Left kidney (tissue), 8 donors: ENCODE results near the gene PARP11. TPM values are rescaled to one million over a fixed set of nuclear protein-coding genes. Genes with fewer than 3 reads are reported as not detected.
A peak's percentile ranks its signal among the peaks of the same experiment; 100 is the strongest.

Source experiments
- DNase-seq: peaks from one replicate; pipeline ENCODE4 v3.0.0-alpha.2; 2013
- long read RNA-seq, 8 donors: transcript quantifications; one replicate each; lab custom pipeline, GENCODE V29; 2026
- polyA plus RNA-seq: library from polyadenylated mRNA; unstranded; fragments of 120-200 nt; gene quantifications from one replicate; pipeline ENCODE4 v1.2.1, GENCODE V29; 2013; ENCODE audit not compliant: insufficient read length

Gene PARP11, protein sequence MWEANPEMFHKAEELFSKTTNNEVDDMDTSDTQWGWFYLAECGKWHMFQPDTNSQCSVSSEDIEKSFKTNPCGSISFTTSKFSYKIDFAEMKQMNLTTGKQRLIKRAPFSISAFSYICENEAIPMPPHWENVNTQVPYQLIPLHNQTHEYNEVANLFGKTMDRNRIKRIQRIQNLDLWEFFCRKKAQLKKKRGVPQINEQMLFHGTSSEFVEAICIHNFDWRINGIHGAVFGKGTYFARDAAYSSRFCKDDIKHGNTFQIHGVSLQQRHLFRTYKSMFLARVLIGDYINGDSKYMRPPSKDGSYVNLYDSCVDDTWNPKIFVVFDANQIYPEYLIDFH
- 22.1 TPM for polyA plus RNA-seq
- long read RNA-seq, donor 1, full-length matches to known transcripts: 5 of 10 reads
- long read RNA-seq, donor 1, partial matches to known transcripts: 5 of 10 reads
- long read RNA-seq, donor 1, other reads (novel, unspliced or antisense): 0 of 10 reads
- long read RNA-seq, donor 2, full-length matches to known transcripts: 2 of 2 reads
- long read RNA-seq, donor 2, partial matches to known transcripts: 0 of 2 reads
- long read RNA-seq, donor 2, other reads (novel, unspliced or antisense): 0 of 2 reads
- long read RNA-seq, donor 3, full-length matches to known transcripts: 3 of 3 reads
- long read RNA-seq, donor 3, partial matches to known transcripts: 0 of 3 reads
- long read RNA-seq, donor 3, other reads (novel, unspliced or antisense): 0 of 3 reads
- long read RNA-seq, donor 4: 0 reads
- long read RNA-seq, donor 5, full-length matches to known transcripts: 2 of 2 reads
- long read RNA-seq, donor 5, partial matches to known transcripts: 0 of 2 reads
- long read RNA-seq, donor 5, other reads (novel, unspliced or antisense): 0 of 2 reads
- long read RNA-seq, donor 6, full-length matches to known transcripts: 1 of 1 reads
- long read RNA-seq, donor 6, partial matches to known transcripts: 0 of 1 reads
- long read RNA-seq, donor 6, other reads (novel, unspliced or antisense): 0 of 1 reads
- long read RNA-seq, donor 7, full-length matches to known transcripts: 4 of 4 reads
- long read RNA-seq, donor 7, partial matches to known transcripts: 0 of 4 reads
- long read RNA-seq, donor 7, other reads (novel, unspliced or antisense): 0 of 4 reads
- long read RNA-seq, donor 8, full-length matches to known transcripts: 1 of 1 reads
- long read RNA-seq, donor 8, partial matches to known transcripts: 0 of 1 reads
- long read RNA-seq, donor 8, other reads (novel, unspliced or antisense): 0 of 1 reads

DNA sequence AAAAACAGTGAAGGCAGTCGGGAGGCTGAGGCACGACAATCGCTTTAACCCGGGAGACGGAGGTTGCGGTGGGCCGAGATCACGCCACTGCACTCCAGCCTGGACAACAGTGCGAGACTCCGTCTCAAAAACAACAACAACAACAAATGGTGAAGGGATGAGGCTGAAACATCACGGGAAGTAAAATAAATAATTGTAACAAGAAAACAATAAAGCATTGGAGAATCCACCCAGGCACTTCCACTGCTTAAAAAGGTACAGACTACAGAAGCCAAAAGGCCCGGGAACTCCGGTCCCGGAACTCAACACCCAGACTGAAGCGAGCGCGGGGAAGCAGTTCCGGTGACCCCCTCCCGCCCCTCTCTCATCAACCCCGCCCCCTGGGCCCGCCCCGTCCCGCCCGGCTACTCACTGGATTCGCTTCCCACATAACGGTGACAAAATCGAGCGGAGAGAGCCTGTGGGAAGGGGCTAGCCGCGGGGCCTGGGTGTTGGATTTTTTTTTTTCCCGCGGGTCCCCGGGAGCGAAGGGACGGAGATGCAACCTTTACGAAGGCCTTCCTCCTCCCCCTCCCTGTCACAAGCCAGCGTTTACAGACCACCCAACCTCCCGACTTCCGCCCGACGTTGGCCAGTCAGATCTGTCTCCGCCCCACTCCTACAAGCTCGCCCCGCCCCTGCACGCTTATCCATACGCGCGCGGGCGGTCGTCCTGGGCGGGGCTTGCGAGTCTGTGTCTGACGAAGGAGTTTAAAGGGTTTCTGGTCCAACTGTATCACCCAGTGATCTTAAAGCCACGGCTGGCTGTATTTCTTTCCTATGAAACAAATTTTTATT lies at the start of gene PARP11:
PARP11 (minus strand) TSS at position 600 of the 837 bp plus-strand sequence; CDS start at position 430, 170 bp downstream.
- peak; percentile 96 for DNase-seq

DNA sequence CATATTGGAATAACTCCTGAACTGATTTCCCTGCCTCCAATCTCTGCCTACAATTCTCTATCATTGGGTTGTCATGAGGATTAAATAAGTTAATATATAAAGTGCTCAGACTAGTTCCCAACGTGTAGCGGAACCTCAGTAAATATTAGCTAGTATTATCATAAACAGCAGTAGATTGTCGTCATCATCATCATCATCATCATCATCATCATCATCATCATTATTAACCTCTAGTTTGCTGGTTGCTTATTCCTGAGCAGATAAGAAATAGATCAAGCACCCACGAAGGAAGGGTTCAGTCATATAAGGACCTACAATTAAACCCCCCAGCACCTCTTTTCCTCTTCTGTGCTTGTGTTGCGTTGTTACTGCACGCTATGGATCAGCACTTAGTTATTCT lies 48.8 kb upstream of the PARP11 start:
- no peak for DNase-seq

DNA sequence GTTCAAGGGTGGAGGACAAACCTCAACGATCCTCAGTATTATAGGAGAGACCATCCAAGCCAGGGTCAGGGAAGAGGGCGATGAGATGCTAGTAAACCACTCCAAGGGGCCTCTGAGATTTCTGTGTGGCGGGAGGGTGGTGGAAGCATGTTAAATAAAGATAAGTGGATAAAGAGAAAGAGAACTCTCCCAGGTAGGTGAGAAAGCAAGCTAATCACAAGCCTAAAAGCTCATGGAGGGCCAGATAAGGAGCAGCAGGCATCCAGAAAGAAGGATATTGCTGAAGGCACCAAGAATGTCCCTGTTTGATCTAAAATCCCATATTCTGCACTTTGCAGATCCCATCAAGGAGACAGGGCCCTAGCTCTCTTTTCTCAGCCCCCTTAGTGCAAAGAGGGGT lies 48.3 kb upstream of the PARP11 start:
- no peak for DNase-seq

DNA sequence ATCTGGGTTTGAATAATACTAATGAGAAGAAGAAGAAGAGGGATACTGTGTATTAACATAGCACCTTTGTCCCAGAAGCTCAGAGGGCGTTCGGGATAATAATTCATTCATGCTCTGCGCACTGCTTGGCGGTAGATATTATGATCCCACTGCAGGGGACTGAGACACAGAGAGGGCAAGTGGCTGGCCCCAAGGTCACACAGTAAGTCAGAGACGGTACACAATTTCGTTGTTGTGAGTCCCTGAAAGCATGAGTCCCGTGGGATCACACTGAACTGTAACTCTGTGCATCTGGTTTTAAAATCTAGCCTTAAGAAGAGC lies 47.9 kb upstream of the PARP11 start:
- DNase-seq: no peak

DNA sequence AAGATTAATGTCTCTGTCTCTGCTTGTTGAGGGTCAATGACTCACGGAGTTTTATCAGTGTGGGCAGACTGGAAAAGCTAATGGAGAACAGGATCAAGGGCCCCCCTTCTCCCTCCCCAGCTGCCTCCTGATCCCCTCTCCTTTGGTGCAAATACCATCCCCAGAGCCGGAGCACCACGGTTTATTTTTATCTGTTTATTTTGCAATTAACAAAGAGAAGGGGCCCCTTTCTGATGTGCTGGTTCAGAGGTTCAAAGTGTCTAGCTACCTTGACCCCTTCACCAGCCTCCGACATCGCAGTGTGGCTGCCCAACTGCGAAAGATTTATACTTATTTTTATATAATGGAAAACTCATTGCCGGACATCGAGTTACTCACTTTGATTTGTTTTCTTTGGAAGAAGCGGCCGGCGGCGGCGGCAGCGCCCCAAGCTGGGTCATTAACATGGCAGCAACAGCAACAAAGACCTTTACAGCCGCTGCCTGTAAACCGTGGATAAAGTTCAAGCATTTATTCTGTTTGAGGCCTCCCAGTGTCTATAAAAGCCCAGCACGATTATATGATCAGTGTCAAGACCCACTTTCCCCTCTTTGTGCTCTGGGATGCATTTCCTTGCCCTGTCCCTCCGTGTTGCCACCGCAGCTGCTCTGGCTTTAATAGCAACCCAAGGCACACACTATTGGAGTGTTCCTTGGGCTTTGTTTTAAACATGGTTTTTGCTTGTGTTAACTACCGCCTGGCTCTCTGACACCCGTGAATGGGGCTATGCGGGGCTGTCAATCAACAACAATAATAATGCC lies 47.4 kb upstream of the PARP11 start:
- DNase-seq: no peak

DNA sequence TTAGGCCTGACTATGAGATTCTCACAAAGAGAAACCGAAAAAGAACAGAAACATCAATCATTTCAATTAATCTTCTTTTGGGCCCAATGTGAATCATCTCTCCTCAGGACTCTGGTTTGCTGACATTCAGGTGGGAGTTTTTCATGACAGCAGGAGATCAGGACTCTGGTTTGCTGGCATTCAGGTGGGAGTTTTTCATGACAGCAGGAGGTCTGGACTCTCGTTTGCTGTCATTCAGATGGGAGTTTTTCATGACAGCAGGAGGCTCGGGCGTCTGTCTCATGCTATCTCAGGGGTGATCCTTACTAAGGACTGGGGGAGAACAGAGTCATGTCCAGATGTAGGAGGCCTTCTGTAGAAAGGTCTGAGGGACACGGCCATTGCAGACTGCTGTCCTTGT lies 40.1 kb upstream of the PARP11 start:
- no peak for DNase-seq

DNA sequence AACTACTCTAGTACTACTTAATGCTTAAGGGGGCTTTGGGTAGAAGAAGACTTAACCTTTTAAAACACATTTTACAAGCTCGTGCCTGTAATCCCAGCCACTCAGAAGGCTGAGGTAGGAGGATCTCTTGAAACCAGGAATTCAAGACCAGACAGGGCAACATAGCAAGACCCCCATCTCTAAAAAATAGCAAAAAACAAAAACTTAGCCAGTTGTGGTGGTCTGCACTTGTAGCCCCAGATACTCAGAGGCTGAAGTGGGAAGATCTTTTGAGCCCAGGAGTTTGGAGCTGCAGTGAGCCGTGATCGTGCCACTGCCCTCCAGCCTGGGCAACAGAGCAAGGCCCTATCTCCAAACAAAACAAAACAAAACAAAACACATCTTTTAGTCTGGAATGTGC lies 39.7 kb upstream of the PARP11 start:
- no peak for DNase-seq

DNA sequence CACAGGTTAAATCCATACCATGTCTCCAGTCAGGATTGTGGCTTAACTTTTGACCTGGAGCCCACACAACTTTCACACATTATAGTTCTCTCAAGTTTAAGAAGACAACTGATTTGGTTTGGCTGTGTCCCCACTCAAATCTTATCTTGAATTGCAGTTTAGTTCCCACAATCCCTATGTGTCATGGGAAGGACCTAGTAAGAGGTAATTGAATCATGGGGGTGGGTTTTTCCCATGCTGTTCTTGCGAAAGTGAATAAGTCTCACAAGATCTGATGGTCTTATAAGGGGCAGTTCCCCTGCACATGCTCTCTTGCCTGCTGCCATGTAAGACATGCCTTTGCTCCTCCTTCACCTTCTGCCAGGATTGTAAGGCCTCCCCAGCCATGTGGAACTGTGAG lies 38.2 kb upstream of the PARP11 start:
- no peak for DNase-seq

DNA sequence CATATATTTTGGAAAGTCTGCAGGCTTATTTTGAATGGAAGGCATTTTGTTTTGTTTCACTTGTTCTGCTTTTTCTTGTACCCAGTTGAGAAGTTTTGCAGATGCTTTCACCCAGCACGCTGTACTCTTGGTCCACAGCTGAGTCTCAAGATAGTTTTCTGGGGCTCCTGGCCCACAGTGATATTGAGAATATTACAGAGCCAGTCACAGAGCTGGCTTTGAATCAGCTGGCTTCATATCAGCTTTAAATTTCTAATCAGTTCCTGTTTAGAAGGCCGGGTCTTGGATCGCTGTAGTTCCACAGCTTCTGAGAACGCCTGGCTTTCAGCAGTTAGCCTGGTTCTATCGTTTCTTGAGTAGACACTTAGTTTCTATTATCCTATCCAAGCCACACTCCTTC lies 32.5 kb upstream of the PARP11 start:
- no peak for DNase-seq

DNA sequence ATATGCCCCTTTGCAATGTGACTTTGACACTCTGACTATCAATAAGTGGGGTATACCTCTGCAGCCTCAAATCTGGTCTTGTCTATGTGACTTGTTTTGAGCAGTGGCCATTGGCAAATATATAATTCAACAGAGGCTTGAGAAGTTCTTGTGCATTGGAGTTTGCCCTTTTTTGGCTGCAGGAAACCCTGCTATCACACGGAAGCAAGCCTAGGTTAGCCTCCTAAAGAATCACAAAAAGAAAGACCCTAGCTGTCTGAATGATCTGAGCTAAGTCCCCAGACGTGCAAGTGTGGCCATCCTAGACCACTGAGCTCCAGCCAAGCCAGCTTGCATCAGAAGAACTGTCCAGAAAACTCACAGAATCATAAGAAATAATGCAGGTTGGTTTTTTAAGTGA lies 31.8 kb upstream of the PARP11 start:
- no peak for DNase-seq

DNA sequence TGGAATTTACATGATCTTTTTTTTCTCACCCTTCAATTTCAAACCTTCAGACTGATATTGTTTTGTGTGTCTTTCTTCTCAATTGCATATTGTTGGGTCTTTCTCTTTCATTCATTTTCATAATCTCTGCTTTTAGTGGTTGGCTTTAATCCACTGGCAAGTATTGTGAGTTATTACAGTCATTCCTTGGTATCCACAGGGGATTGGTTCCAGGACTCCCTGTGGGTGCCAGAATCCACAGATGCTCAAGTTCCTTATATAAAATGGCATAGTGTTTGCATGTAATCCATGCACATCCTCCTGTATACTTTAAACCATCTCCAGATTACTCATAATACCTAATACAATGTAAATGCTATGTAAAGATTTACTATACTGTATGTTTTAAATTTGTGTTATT lies 29.7 kb upstream of the PARP11 start:
- no peak for DNase-seq

DNA sequence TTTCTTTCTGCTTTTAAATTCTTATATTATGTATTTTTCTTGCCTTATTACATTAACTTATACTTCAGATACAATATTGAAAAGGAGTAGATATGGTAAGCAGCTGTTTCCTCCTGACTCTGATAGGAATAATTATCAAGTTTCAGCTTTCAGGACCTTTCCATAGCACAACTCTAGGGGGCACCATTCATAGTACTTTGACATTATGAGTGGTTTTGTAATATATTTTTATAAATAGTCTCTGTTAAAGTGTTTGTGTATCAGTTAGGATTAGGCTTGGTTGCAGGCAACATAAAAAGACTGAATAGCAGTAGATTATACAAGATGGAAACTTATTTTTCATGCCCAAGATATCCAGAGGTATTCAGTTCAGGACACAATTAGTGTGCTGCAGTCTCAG lies 27.9 kb upstream of the PARP11 start:
- DNase-seq: no peak

DNA sequence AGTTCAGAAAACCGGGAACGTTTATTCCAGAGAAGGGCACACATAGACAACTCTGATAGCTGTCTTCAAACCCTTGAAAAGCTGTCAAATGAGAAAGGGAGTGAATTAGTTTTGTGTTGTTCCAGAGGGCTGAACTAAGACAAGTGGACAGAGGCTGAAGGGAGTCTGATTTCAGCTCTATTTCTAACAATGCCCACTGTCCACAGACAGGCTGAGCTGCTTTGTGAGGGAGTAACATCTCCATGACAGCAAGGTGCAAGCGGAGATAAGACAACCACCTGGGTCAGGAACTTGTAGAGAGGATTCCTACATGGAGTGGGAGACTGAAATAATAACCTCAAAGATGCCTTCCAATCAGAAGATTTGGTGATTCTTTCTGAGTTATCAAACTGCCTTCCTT lies 25.6 kb upstream of the PARP11 start:
- peak; percentile 31 for DNase-seq

DNA sequence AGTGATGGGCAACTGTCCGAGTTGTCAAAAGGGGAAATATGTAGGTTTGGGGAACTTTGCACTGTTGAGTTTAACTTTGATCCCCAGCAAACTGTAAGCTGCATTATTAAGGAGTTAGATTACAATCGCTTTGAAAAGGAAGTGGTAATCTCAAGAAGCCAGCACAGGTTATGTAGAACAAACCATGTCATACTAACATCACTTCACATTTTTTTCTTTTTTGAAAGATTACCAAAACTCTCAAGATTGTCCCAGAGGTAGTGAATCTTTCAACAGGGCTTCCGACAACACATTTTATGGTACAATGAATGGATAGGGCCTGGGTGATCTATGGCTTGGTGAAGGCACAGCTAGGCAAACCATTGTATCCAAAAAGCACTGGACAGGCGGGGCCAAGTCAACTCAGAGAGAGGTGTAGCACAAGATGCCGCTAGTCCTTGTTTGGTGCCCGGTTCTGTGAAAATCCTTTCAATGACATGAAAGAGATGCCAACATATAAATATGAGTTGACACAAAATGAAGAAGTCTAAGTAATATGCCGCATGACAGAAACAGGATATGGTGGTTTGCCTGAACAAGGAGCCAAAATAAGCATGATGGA lies 24.3 kb upstream of the PARP11 start:
- DNase-seq: no peak

DNA sequence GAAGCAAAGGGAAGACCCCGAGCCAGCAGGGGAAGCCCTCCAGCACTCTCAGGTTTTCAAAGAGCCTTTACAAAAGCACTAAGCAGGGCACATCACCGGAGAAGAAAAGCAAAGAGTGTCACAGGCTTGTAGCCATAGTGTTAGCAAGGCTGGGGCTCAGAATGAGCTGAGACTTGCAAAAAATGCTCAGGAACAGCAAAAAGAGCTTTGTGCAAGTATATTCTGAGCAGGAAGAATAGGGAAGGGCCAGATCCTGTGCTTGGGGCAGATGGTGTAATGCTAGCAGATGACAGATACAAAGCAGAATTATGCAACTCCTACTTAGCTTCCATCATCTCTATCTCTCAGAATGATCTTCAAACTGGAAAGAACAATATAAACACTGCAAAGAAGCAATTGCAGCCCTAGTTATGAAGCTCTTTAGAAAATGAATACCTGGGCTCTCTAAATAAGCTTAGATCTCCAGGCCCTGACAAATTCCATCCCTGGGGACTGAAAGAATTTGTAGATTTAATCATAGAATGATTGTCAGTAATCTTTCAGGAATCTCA lies 23.7 kb upstream of the PARP11 start:
- DNase-seq: no peak

DNA sequence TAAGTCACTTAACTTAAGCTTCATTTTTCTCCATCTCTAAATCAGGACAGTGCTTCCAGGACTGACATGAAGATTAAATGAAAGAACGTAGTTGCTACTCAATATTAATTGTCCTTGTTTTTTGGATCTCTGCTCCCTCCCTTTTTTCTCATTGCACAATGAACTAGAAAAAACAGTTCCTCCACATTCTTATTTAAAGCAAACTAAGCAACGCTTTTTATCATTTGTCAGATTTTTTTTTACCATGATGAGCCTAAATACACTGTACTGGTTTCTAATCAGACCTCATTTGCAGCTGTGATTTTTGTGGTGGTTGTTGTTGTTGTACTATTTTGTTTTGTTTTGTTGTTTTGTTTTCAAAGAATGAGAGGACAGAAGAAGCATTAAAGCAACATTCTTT lies 23.2 kb upstream of the PARP11 start:
- no peak for DNase-seq

DNA sequence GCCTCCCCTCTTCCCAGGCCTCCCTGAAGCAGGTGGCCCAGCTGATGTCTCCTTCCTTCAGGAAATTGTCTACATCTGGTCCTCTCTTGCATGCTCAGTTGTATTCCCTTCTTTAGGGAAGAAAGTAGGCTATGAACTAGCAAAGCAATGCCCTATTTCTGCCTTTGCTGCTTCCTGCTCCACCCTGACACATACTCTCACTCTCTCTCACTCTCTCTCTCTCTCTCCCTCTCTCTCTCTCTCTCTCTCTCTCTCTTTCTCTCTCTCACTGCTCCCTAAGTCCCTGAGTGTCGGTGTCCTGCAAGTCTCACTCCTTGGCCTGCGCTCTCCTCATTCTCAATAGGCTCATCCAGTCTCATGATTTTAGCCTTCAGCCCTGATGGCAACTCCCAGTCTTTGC lies 19.4 kb upstream of the PARP11 start:
- DNase-seq: no peak

DNA sequence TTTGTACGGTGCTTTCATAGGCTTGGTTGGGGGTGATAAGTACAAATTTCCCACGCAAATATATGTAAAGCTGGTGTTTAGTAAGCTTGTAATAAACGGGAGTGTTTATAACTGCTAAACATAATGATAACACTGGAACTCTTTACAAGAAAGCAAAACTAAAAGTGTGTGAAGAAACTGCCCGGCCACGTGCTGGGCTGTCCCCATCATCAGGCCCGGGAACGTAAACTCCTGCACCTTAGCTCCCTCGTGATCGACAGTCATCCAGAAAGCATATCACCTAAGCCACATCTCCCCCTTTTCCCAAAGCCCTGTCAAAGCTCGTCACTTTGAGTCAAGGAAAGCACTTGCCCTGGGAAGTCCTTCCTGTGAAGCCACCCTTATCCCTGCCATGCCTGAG lies 18.0 kb upstream of the PARP11 start:
- no peak for DNase-seq

DNA sequence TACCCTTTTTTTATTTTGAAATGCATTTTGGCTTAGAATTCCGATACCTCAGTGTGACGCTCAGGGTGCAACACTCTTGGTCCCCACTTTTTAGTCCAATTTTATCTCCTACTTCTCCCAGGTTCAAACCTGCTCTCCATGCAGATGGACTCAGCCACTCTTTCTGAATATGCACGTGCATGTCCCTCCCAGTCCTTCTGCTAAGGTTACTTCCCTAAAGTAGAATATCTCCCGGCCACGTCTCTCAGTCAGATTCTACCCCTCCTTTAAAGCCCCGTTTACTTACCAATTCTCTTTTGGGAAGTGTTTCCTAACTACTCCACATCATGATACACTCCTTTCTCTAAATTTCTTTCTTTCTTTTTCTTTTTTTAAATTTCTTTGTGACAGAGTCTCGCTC lies 15.5 kb upstream of the PARP11 start:
- no peak for DNase-seq
